ENCODE results near the gene ELF5. TPM values are rescaled to one million over a fixed set of nuclear protein-coding genes. Genes with fewer than 3 reads are reported as not detected.

ELF5 gene
- total and polyA plus RNA-seq, 2 of the 13 experiments (the other 11 are each of a cell fraction or from before 2014, with no cell fraction given): 0.51 to 2.6 TPM

DNA sequence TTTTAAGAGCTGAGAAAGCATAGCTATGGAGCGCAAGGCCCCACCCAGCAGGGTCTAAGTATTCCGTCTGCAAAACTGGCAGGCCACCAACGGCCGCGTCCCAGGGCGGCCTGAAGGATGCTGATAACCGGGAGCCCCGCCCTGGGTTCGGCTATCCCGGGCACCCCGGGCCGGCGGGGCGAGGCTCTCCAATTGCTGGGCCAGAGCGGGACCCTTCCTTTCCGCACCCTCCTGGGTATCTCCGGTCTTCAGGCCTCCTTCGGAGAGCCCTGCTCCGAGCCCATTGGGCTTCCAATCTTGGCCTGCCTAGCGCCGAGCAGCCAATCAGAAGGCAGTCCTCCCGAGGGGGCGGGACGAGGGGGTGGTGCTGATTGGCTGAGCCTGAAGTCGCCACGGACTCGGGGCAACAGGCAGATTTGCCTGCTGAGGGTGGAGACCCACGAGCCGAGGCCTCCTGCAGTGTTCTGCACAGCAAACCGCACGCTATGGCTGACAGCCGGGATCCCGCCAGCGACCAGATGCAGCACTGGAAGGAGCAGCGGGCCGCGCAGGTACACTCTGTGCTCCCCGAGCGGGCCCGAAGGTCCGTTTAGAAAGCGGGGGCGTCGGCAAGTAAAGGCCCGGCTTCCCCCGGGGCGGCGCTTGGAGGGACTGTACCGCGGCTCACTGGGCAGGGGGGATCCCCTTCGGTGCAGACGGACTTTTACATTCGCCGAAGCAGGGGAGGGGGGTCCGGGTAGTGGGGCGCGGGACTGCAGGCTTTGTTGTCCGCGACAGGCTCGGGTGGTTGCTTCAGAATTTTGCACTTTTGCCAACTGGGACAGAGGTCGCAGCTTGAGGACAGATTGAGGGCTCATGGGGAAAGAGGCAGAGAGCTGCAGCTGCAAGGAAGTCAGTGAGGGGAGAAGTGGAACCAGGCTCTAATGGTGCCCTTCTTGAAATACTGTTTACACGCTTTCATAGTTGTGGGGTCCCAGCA lies 74.8 kb downstream of the ELF5 start, which contains the start of gene CAT (continued):
- TF ChIP-seq, protein P1, sequence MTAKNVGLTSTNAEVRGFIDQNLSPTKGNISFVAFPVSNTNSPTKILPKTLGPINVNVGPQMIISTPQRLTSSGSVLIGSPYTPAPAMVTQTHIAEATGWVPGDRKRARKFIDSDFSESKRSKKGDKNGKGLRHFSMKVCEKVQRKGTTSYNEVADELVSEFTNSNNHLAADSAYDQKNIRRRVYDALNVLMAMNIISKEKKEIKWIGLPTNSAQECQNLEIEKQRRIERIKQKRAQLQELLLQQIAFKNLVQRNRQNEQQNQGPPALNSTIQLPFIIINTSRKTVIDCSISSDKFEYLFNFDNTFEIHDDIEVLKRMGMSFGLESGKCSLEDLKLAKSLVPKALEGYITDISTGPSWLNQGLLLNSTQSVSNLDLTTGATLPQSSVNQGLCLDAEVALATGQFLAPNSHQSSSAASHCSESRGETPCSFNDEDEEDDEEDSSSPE (CRISPR knock-in tag; IDR thresholded peaks at IDR 0.05): peak; percentile 28; the same call in 1 of the 2 replicates
- TF ChIP-seq SUZ12 (IDR thresholded peaks at IDR 0.05; ENCODE audit: low read depth, low read length): no peak
- TF ChIP-seq, protein P2, sequence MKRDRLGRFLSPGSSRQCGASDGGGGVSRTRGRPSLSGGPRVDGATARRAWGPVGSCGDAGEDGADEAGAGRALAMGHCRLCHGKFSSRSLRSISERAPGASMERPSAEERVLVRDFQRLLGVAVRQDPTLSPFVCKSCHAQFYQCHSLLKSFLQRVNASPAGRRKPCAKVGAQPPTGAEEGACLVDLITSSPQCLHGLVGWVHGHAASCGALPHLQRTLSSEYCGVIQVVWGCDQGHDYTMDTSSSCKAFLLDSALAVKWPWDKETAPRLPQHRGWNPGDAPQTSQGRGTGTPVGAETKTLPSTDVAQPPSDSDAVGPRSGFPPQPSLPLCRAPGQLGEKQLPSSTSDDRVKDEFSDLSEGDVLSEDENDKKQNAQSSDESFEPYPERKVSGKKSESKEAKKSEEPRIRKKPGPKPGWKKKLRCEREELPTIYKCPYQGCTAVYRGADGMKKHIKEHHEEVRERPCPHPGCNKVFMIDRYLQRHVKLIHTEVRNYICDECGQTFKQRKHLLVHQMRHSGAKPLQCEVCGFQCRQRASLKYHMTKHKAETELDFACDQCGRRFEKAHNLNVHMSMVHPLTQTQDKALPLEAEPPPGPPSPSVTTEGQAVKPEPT (CRISPR knock-in tag; IDR thresholded peaks at IDR 0.05; ENCODE audit: low read depth): peak; percentile 72; the same call in 1 of the 2 replicates
- peak; percentile 37; the same call in 1 of the 2 replicates for TF ChIP-seq TCF7 (IDR thresholded peaks at IDR 0.05; ENCODE audit: low read depth)
- TF ChIP-seq KMT2B (CRISPR knock-in tag; IDR thresholded peaks at IDR 0.05): peak; percentile 76; the same call in 1 of the 2 replicates
- TF ChIP-seq, protein P3, sequence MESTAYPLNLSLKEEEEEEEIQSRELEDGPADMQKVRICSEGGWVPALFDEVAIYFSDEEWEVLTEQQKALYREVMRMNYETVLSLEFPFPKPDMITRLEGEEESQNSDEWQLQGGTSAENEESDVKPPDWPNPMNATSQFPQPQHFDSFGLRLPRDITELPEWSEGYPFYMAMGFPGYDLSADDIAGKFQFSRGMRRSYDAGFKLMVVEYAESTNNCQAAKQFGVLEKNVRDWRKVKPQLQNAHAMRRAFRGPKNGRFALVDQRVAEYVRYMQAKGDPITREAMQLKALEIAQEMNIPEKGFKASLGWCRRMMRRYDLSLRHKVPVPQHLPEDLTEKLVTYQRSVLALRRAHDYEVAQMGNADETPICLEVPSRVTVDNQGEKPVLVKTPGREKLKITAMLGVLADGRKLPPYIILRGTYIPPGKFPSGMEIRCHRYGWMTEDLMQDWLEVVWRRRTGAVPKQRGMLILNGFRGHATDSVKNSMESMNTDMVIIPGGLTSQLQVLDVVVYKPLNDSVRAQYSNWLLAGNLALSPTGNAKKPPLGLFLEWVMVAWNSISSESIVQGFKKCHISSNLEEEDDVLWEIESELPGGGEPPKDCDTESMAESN (CRISPR knock-in tag; conservative IDR thresholded peaks at IDR 0.05): peak; percentile 59; the same call in 1 of the 2 replicates
- TF ChIP-seq CHD4 (IDR thresholded peaks at IDR 0.05; ENCODE audit: borderline replicate concordance, low read length): no peak
- peak; percentile 52; the same call in 1 of the 2 replicates for TF ChIP-seq DR1 (CRISPR knock-in tag; IDR thresholded peaks at IDR 0.05)
- TF ChIP-seq KLF9 (CRISPR knock-in tag; IDR thresholded peaks at IDR 0.05; ENCODE audit: low read depth): no peak
- TF ChIP-seq ZNF296 (CRISPR knock-in tag; conservative IDR thresholded peaks at IDR 0.05): no peak
- TF ChIP-seq, protein P4, sequence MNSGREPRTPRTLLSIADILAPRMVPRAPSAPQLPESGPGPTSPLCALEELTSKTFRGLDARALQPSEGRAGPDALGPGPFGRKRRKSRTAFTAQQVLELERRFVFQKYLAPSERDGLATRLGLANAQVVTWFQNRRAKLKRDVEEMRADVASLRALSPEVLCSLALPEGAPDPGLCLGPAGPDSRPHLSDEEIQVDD (CRISPR knock-in tag; IDR thresholded peaks at IDR 0.05; ENCODE audit: borderline replicate concordance): no peak
- TF ChIP-seq ZBTB7B (CRISPR knock-in tag; IDR thresholded peaks at IDR 0.05): peak; percentile 76
- no peak; the same call in 1 of the 2 replicates for TF ChIP-seq ZNF552 (CRISPR knock-in tag; IDR thresholded peaks at IDR 0.05; ENCODE audit: borderline replicate concordance)
- TF ChIP-seq, protein P5, sequence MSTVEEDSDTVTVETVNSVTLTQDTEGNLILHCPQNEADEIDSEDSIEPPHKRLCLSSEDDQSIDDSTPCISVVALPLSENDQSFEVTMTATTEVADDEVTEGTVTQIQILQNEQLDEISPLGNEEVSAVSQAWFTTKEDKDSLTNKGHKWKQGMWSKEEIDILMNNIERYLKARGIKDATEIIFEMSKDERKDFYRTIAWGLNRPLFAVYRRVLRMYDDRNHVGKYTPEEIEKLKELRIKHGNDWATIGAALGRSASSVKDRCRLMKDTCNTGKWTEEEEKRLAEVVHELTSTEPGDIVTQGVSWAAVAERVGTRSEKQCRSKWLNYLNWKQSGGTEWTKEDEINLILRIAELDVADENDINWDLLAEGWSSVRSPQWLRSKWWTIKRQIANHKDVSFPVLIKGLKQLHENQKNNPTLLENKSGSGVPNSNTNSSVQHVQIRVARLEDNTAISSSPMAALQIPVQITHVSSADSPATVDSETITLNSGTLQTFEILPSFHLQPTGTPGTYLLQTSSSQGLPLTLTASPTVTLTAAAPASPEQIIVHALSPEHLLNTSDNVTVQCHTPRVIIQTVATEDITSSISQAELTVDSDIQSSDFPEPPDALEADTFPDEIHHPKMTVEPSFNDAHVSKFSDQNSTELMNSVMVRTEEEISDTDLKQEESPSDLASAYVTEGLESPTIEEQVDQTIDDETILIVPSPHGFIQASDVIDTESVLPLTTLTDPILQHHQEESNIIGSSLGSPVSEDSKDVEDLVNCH (CRISPR knock-in tag; IDR thresholded peaks at IDR 0.05): no peak
- no peak for TF ChIP-seq FOXO1 (CRISPR knock-in tag; IDR thresholded peaks at IDR 0.05)
- TF ChIP-seq ZNF383 (CRISPR knock-in tag; IDR thresholded peaks at IDR 0.05; ENCODE audit: borderline replicate concordance): no peak
- TF ChIP-seq ZNF234 (CRISPR knock-in tag; conservative IDR thresholded peaks at IDR 0.05): no peak
- no peak for TF ChIP-seq ZNF124 (CRISPR knock-in tag; IDR thresholded peaks at IDR 0.05)
- no peak for TF ChIP-seq ZBTB8A (CRISPR knock-in tag; IDR thresholded peaks at IDR 0.05; ENCODE audit: borderline replicate concordance, low read depth)
- 0 out of 2 replicates have a peak, but pooled peaks have one; percentile 44 for TF ChIP-seq ZNF746 (CRISPR knock-in tag; IDR thresholded peaks at IDR 0.05)
- no peak for TF ChIP-seq FOXK2 (IDR thresholded peaks at IDR 0.05)

Measured in HepG2 (cell line).